HFFc6 (cell line): Measurements from ENCODE around the gene ADGRV1. TPM values are rescaled to one million over a fixed set of nuclear protein-coding genes. Genes with fewer than 3 reads are reported as not detected.

Experiments
- DNase-seq: peaks from one replicate; pipeline ENCODE4 v3.0.0-alpha.2; 2018
- H3K27ac Mint-ChIP-seq: 2 replicates; pipeline ENCODE4 v1.8.0; 2020; ENCODE audit warnings: mild to moderate bottlenecking, mixed read lengths
- H3K27me3 Mint-ChIP-seq: 2 replicates; pipeline ENCODE4 v1.8.0; 2021; ENCODE audit warnings: mild to moderate bottlenecking, moderate library complexity, mixed read lengths; ENCODE audit not compliant: insufficient read depth
- H3K36me3 Mint-ChIP-seq: 2 replicates; pipeline ENCODE4 v1.8.0; 2021; ENCODE audit warnings: low read depth, mixed read lengths
- H3K4me1 Mint-ChIP-seq: 2 replicates; pipeline ENCODE4 v1.8.0; 2020; ENCODE audit warnings: low read depth, mixed read lengths
- H3K4me3 Mint-ChIP-seq: 2 replicates; pipeline ENCODE4 v1.8.0; 2020; ENCODE audit warnings: mild to moderate bottlenecking, moderate library complexity, mixed read lengths
- H3K9me3 Mint-ChIP-seq: 2 replicates; pipeline ENCODE4 v1.8.0; 2020; ENCODE audit warnings: mild to moderate bottlenecking, mixed read lengths
- CTCF ChIP-seq: fragments of 200-600 bp; sonication (generic); IDR thresholded peaks from 2 replicates; pipeline ENCODE4 v1.5.0; 2021; ENCODE audit warnings: antibody characterized with exemption, mild to moderate bottlenecking
- total RNA-seq, 6 experiments: library from RNA; stranded (reverse); fragmentation: NEBNext Ultra II Directional; extraction: Animal tissue kit (Norgen Biotek cat#: 25700); gene quantifications; 2 replicates in 1 of 6; 3 replicates in 5 of 6; pipeline ENCODE4 v1.2.3, GENCODE V29; 2021

The ADGRV1 gene
- total RNA-seq, 6 experiments from 2014 or later = not detected

GRCh38 chr5:90873033-90873517 is 314.5 kb downstream of the ADGRV1 start:
- no peak for TF ChIP-seq CTCF

GRCh38 chr5:90874066-90874465 is 315.5 kb downstream of the ADGRV1 start:
- H3K4me1 Mint-ChIP-seq = no peaks in the 10 kb centered on the region
- H3K27ac Mint-ChIP-seq = no peak overlapping the region
- DNase-seq = no peak
- H3K36me3 Mint-ChIP-seq = no peaks in the 10 kb centered on the region
- no peaks in the 10 kb centered on the region for H3K9me3 Mint-ChIP-seq
- peaks cover 8% of the 10 kb centered on the region for H3K27me3 Mint-ChIP-seq
- H3K4me3 Mint-ChIP-seq = no peak overlapping the region
- no peak for TF ChIP-seq CTCF

More at GRCh38 chr5:90873033-90873517, 314.5 kb downstream of the ADGRV1 start:
- H3K4me3 Mint-ChIP-seq = no peak overlapping the region
- no peak overlapping the region for H3K27ac Mint-ChIP-seq
- H3K27me3 Mint-ChIP-seq = peaks cover 8% of the 10 kb centered on the region
- no peaks in the 10 kb centered on the region for H3K4me1 Mint-ChIP-seq
- DNase-seq = no peak
- no peaks in the 10 kb centered on the region for H3K36me3 Mint-ChIP-seq
- H3K9me3 Mint-ChIP-seq = no peaks in the 10 kb centered on the region

GRCh38 chr5:90875456-90875855 is 316.9 kb downstream of the ADGRV1 start:
- TF ChIP-seq CTCF = no peak
- no peak for DNase-seq
- Mint-ChIP-seq H3K4me1 (no peaks in the 10 kb centered on the region), H3K27me3 (peaks cover 6% of the 10 kb centered on the region), H3K9me3 (no peaks in the 10 kb centered on the region), H3K36me3 (no peaks in the 10 kb centered on the region), H3K4me3 (no peak overlapping the region), H3K27ac (no peak overlapping the region)

- H3K4me1 Mint-ChIP-seq = no peaks in the 10 kb centered on the region
- DNase-seq = no peak
- TF ChIP-seq CTCF = no peak
Observed at GRCh38 chr5:90876366-90876765, 317.8 kb downstream of the ADGRV1 start.

GRCh38 chr5:90877049-90877448 is 318.5 kb downstream of the ADGRV1 start:
- no peak for DNase-seq
- no peak for TF ChIP-seq CTCF
- H3K27ac Mint-ChIP-seq = no peak overlapping the region
- no peaks in the 10 kb centered on the region for H3K36me3 Mint-ChIP-seq
- no peak overlapping the region for H3K4me3 Mint-ChIP-seq
- H3K4me1 Mint-ChIP-seq = no peaks in the 10 kb centered on the region
- peaks cover 6% of the 10 kb centered on the region for H3K27me3 Mint-ChIP-seq
- H3K9me3 Mint-ChIP-seq = no peaks in the 10 kb centered on the region

More at GRCh38 chr5:90876366-90876765, 317.8 kb downstream of the ADGRV1 start:
- Mint-ChIP-seq H3K9me3 (no peaks in the 10 kb centered on the region), H3K4me3 (no peak overlapping the region), H3K27ac (no peak overlapping the region), H3K27me3 (peaks cover 6% of the 10 kb centered on the region), H3K36me3 (no peaks in the 10 kb centered on the region)

GRCh38 chr5:90878081-90878480 is 319.5 kb downstream of the ADGRV1 start:
- no peak for TF ChIP-seq CTCF
- H3K4me3 Mint-ChIP-seq = no peak overlapping the region
- DNase-seq = no peak
- no peak overlapping the region for H3K27ac Mint-ChIP-seq
- no peaks in the 10 kb centered on the region for H3K9me3 Mint-ChIP-seq
- H3K27me3 Mint-ChIP-seq = peaks cover 6% of the 10 kb centered on the region
- no peaks in the 10 kb centered on the region for H3K36me3 Mint-ChIP-seq
- H3K4me1 Mint-ChIP-seq = no peaks in the 10 kb centered on the region
